HG02870 (cell line): ENCODE measurements around the gene CACNA2D2.

Experiments
- ATAC-seq: cut with Tn5 transposase; IDR thresholded peaks from one replicate; pipeline ENCODE4 v1.9.1; 2021; ENCODE audit warnings: mild to moderate bottlenecking, moderate library complexity; ENCODE audit not compliant: unreplicated experiment

The CACNA2D2 gene

GRCh38 chr3:50503504-50504342 is at the start of gene CACNA2D2:
TSS of gene CACNA2D2 (minus strand) at chr3:50503634. CDS start at chr3:50503423, 211 bp downstream.
- ATAC-seq: no peak

- ATAC-seq: no peak
These were observed 49.2 kb upstream of the CACNA2D2 start for GRCh38 chr3:50552598-50552997.

GRCh38 chr3:50551681-50552435 is 48.4 kb upstream of the CACNA2D2 start:
- no peak for ATAC-seq

- ATAC-seq: no peak
These were observed 47.7 kb upstream of the CACNA2D2 start for GRCh38 chr3:50551054-50551659.

GRCh38 chr3:50550079-50550736 is 46.8 kb upstream of the CACNA2D2 start:
- no peak for ATAC-seq

- no peak for ATAC-seq
These were observed 45.8 kb upstream of the CACNA2D2 start for GRCh38 chr3:50549226-50549625.

- ATAC-seq: no peak
These were observed 42.3 kb upstream of the CACNA2D2 start for GRCh38 chr3:50545781-50546180.

GRCh38 chr3:50542177-50543034 is 39.0 kb upstream of the CACNA2D2 start:
- ATAC-seq: no peak

- ATAC-seq: no peak
These were observed 36.2 kb upstream of the CACNA2D2 start for GRCh38 chr3:50539356-50540286.

- no peak for ATAC-seq
These were observed 34.1 kb upstream of the CACNA2D2 start for GRCh38 chr3:50537421-50538129.

- ATAC-seq: no peak
These were observed 33.2 kb upstream of the CACNA2D2 start for GRCh38 chr3:50536471-50537180.

GRCh38 chr3:50534681-50535330 is 31.4 kb upstream of the CACNA2D2 start:
- ATAC-seq: no peak

GRCh38 chr3:50533807-50534461 is 30.5 kb upstream of the CACNA2D2 start:
- no peak for ATAC-seq

GRCh38 chr3:50533316-50533715 is 29.9 kb upstream of the CACNA2D2 start:
- ATAC-seq: no peak

- ATAC-seq: no peak
These were observed 28.8 kb upstream of the CACNA2D2 start for GRCh38 chr3:50532062-50532705.

- ATAC-seq: no peak
These were observed 27.8 kb upstream of the CACNA2D2 start for GRCh38 chr3:50531201-50531600.
